Neural cell (in vitro differentiated cells): ENCODE results near the gene PDPN. TPM values are rescaled to one million over a fixed set of nuclear protein-coding genes. Genes with fewer than 3 reads are reported as not detected.

ENCODE experiments used
- H2AFZ ChIP-seq: fragments of 200-600, 300-800 bp; sonication (generic), shearing (Covaris generic); 2 replicates; pipeline ENCODE4 v1.6.0; 2014; ENCODE audit warnings: low read depth, mild to moderate bottlenecking, antibody characterized with exemption, low read length, moderate library complexity
- H3F3A ChIP-seq: fragments of 200-600 bp; shearing (Covaris generic); 2 replicates; pipeline ENCODE4 v1.6.1; 2016; ENCODE audit warnings: mild to moderate bottlenecking, moderate library complexity, mixed read lengths, antibody characterized with exemption, low read length; ENCODE audit not compliant: insufficient read depth, poor library complexity, severe bottlenecking
- H3K27ac ChIP-seq: fragments of 200-600, 300-800 bp; sonication (generic), shearing (Covaris generic); 2 replicates; pipeline ENCODE4 v1.5.1; 2014; ENCODE audit warnings: mild to moderate bottlenecking, low read length, moderate library complexity
- H3K27me3 ChIP-seq: fragments of 300-800, 200-600 bp; sonication (generic), shearing (Covaris generic); 2 replicates; pipeline ENCODE4 v1.6.0; 2014; ENCODE audit warnings: mild to moderate bottlenecking, low read depth, low read length, moderate library complexity; ENCODE audit not compliant: insufficient read depth
- H3K36me3 ChIP-seq: fragments of 300-800, 200-600 bp; sonication (generic), shearing (Covaris generic); 2 replicates; pipeline ENCODE4 v1.5.1; 2014; ENCODE audit warnings: mild to moderate bottlenecking, antibody characterized with exemption, low read length, moderate library complexity; ENCODE audit not compliant: insufficient read depth
- H3K4me2 ChIP-seq: fragments of 300-800, 200-600 bp; sonication (generic), shearing (Covaris generic); 2 replicates; pipeline ENCODE4 v1.6.0; 2014; ENCODE audit warnings: mild to moderate bottlenecking, low read length
- H3K4me3 ChIP-seq: fragments of 300-800, 200-600 bp; sonication (generic), shearing (Covaris generic); 2 replicates; pipeline ENCODE4 v1.5.1; 2014; ENCODE audit warnings: mild to moderate bottlenecking, low read length, moderate library complexity
- H3K79me2 ChIP-seq: fragments of 200-600 bp; shearing (Covaris generic); replicated peaks from 2 replicates; pipeline ENCODE4 v1.6.0; 2014; ENCODE audit warnings: mild to moderate bottlenecking, low read length, moderate library complexity; ENCODE audit not compliant: insufficient read depth
- H3K9ac ChIP-seq: fragments of 300-800, 200-600 bp; sonication (generic), shearing (Covaris generic); 2 replicates; pipeline ENCODE4 v1.6.1; 2016; ENCODE audit warnings: mild to moderate bottlenecking, low read length, mixed read lengths
- H3K9me2 ChIP-seq: fragments of 200-600 bp; shearing (Covaris generic); 2 replicates; pipeline ENCODE4 v1.6.1; 2016; ENCODE audit warnings: mild to moderate bottlenecking, low read length, mixed read lengths; ENCODE audit not compliant: insufficient read depth
- H3K9me3 ChIP-seq: fragments of 200-600, 300-800 bp; sonication (generic), shearing (Covaris generic); 2 replicates; pipeline ENCODE4 v1.6.1; 2016; ENCODE audit warnings: mild to moderate bottlenecking, mixed run types, low read length, moderate library complexity, mixed read lengths
- H4K20me1 ChIP-seq: fragments of 200-600 bp; shearing (Covaris generic); 2 replicates; pipeline ENCODE4 v1.6.1; 2016; ENCODE audit warnings: mild to moderate bottlenecking, mixed run types; ENCODE audit not compliant: insufficient read depth
- EP300 ChIP-seq: fragments of 450-650 bp; conservative IDR thresholded peaks from 2 replicates; pipeline ENCODE4 v1.6.1; 2014; ENCODE audit warnings: antibody characterized with exemption, mild to moderate bottlenecking, moderate library complexity; ENCODE audit not compliant: poor library complexity, severe bottlenecking
- SMC3 ChIP-seq: fragments of 450-650 bp; conservative IDR thresholded peaks from 2 replicates; pipeline ENCODE4 v1.6.1; 2014; ENCODE audit warnings: antibody characterized with exemption, mild to moderate bottlenecking, moderate library complexity; ENCODE audit not compliant: poor library complexity
- TAF1 ChIP-seq: IDR thresholded peaks from 2 replicates; pipeline ENCODE4 v1.6.1; 2012; ENCODE audit warnings: low read depth
- polyA plus RNA-seq: library from polyadenylated mRNA; depleted of rRNA; stranded (reverse); fragments of >200 nt; gene quantifications from 2 replicates; pipeline ENCODE4 v1.2.3, GENCODE V29; 2014
- small RNA-seq, 3 experiments: library from RNA; depleted of rRNA; stranded (forward); fragments of <200 nt; gene quantifications; one replicate each; pipeline ENCODE3, GENCODE V24; 2012

PDPN gene
- polyA plus RNA-seq, 1 donor from 2014 or later = 0.63 TPM

- H4K20me1 ChIP-seq = no peaks in the 10 kb centered on the region
- no peak overlapping the region for H2AFZ ChIP-seq
- TF ChIP-seq TAF1 = no peak
- TF ChIP-seq SMC3 = no peak
- no peak for TF ChIP-seq EP300
- no peak overlapping the region for H3K4me2 ChIP-seq
- no peaks in the 10 kb centered on the region for H3K79me2 ChIP-seq
- H3K9me2 ChIP-seq = no peaks in the 10 kb centered on the region
- no peak overlapping the region for H3K27ac ChIP-seq
- H3K27me3 ChIP-seq = no peaks in the 10 kb centered on the region
- H3K36me3 ChIP-seq = no peaks in the 10 kb centered on the region
- no peak overlapping the region for H3K9ac ChIP-seq
- no peaks in the 10 kb centered on the region for H3F3A ChIP-seq
- no peak overlapping the region for H3K4me3 ChIP-seq
- no peaks in the 10 kb centered on the region for H3K9me3 ChIP-seq
Observed at GRCh38 chr1:13666317-13666716, 82.7 kb downstream of the PDPN start.

Small RNAs within 50 kb of the gene (small RNA-seq; reads per million reads assigned to genes)
- 0 reads per million in 3 experiments for gene RNA5SP41

Other genes with a start within 250 kb of the PDPN start
- not detected in 2 replicates for gene PRAMEF14, start 236.7 kb upstream of the PDPN start, polyA plus RNA-seq
- not detected in 2 replicates for gene PRAMEF19, start 211.9 kb upstream of the PDPN start, polyA plus RNA-seq
- gene PRAMEF17, start 194.2 kb upstream of the PDPN start, polyA plus RNA-seq = not detected in 2 replicates
- gene PRAMEF20, start 173.4 kb upstream of the PDPN start, polyA plus RNA-seq = not detected in 2 replicates
- not detected in 2 replicates for gene LRRC38, start 69.8 kb upstream of the PDPN start, polyA plus RNA-seq
- gene PRDM2, start 116.4 kb downstream of the PDPN start, polyA plus RNA-seq = 10.7 TPM in 2 replicates